ENCODE results near the gene ZNF519.
"Not testable (repeated sequence)": the region's sequence is repeated elsewhere in the genome, so short reads cannot be mapped to it uniquely, and the experiment has no call there.

The ZNF519 gene

DNA sequence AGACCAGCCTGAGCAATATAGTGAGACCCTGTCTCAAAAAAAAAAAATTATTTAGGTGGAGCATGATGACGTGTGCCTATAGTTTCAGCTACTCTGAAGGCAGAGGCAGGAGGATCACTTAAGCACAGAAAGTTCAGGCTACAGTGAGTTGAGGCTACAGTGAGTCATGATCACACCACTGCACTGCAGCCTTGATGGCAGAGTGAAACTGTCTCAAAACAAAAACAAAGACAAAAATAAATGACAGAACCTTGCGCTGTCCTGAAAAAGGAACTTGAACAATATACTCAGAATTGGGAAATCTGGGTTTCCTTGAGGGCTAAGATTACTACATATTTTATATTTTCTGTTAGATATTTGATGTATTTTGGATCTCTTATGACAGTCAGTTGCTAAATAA, 7.3 kb upstream of the ZNF519 start:
- DNase-seq (ENCODE audit: low spot score in 2 of 2); in situ Hi-C loops (cut with MboI; ENCODE audit: low sequenced_read_pairs); H3K9me3 ChIP-seq; H3K27me3 ChIP-seq (ENCODE audit: low read depth); H3K36me3 ChIP-seq (replicated peaks); H3K4me3 ChIP-seq; H3K4me1 ChIP-seq: not testable (repeated sequence)

DNA sequence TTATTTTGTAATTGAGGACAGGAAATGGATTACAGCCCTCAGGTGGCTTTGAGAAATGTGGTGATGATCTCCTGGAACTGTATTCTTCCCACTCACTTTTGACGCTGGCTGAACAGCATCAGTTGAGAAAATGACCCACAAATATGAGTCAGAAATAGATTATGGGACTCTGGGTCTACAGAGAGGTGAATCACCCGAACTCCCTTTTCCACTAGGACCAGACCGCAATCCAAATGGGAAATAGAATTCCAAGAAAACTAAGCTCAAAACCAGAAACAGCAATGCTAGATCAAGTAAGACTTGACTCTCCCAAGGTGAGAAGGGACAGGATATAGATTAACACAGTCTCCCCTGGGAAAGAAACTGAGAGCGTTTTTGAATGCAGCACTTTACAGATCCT, 5.7 kb upstream of the ZNF519 start:
- in situ Hi-C loops (cut with MboI; ENCODE audit: low sequenced_read_pairs); H3K4me3 ChIP-seq; H3K27me3 ChIP-seq (ENCODE audit: low read depth); H3K36me3 ChIP-seq (replicated peaks); H3K4me1 ChIP-seq; H3K9me3 ChIP-seq; DNase-seq (ENCODE audit: low spot score in 2 of 2): not testable (repeated sequence)

DNA sequence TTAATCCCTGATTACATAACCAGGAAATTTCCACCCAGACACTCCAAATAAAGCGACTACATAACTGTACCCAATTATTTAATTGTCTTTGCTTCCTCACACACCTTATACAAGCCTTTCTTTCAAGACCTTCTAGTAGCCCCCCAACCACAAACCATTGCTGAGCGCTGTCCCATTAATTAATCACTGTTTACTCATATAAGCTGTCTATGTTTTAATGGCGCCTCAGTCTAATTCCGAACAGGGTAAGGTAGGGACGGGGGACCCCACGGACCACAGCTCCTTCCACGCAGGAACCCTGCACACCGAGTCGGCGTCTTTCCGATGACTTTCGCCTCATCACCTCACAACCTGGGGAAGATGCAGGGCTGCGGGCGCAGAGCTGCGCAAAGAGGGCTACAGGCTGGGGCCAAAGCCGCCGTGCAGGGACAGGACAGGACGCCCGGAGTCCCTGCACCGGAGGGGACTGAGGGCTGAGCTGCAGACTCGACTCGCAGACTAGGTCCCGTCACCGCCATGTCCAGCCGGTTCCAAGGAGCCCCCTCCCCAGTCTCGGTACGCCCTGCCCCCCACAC, 452 bp downstream of the ZNF519 start:
- H3K9me3 ChIP-seq; H3K27me3 ChIP-seq (ENCODE audit: low read depth); in situ Hi-C loops (cut with MboI; ENCODE audit: low sequenced_read_pairs); H3K4me1 ChIP-seq; DNase-seq (ENCODE audit: low spot score in 2 of 2); H3K36me3 ChIP-seq (replicated peaks): not testable (repeated sequence)
- H3K4me3 ChIP-seq: peak overlapping the region; percentile 61

DNA sequence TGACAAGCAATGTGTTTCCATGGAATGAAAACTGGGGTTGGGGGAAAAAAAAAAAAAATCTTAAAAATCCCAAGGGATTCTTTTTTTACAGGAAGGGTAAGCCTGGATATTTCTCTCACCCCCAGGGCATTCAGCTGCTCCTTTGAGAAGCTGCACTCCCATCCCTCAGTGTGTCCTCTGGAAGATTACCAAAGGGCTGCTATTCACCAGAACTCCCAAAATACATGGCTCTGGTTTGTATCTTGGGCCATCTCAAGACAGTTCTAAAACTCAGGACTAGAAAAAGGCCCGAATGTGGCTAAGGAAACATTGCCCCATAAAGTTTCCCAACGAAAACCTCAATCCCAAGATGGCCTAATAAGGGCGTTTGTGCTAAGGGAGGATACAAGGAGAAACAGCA, 1.4 kb downstream of the ZNF519 start:
- in situ Hi-C loops (cut with MboI; ENCODE audit: low sequenced_read_pairs): not testable (repeated sequence)
- peak overlapping the region; percentile 61 for H3K4me3 ChIP-seq

DNA sequence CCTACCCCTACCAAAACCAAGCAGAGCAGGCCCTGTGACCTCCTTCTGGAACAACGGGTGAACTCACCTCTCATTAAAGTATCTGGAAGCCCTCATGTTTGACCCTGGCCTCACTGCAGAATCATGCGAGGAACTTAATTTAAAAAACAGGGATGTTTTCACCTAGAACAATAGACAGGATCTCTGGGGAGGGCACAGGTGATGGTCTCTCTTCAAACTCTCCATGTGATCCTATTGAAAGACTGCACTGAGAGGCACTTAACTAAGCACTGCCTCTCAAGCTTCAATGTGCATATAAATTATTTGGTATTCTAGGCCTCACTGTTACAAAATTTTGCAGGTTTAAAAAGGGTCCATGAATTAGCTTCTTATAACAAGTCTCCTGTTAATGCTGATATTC, 7.5 kb downstream of the ZNF519 start:
- Histone ChIP-seq H3K36me3 (replicated peaks) (peaks cover 16% of the 10 kb centered on the region), H3K4me1 (no peaks in the 10 kb centered on the region), H3K27me3 (ENCODE audit: low read depth) (no peaks in the 10 kb centered on the region), H3K9me3 (no peaks in the 10 kb centered on the region), H3K4me3 (no peak overlapping the region)
- no peak for DNase-seq (ENCODE audit: low spot score in 2 of 2)
- in situ Hi-C loops (cut with MboI; ENCODE audit: low sequenced_read_pairs): no loop called here

More for the DNA sequence above, 1.4 kb downstream of the ZNF519 start:
- not testable (repeated sequence) for H3K36me3 ChIP-seq (replicated peaks); H3K9me3 ChIP-seq; H3K4me1 ChIP-seq; H3K27me3 ChIP-seq (ENCODE audit: low read depth)
- DNase-seq (ENCODE audit: low spot score in 2 of 2): peak; percentile 27 to 47

DNA sequence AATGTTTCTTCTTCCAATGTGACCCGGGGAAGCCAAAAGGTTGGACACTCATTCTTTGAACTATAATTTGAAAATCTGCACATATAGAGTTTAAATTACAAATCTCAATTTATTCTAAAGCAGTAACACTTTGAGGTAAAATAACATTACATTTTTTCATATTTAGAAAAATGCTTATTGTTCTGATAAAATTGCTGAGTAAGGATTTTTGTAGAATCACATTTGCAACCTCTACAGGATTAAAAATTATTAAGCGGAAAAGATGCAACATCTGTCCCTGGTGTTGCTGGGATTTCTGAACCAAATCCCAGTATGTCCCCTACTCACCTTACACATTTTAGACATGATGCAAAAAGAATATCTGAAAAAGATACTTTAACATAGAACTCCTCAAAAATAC, 10.1 kb downstream of the ZNF519 start:
- Histone ChIP-seq H3K4me1 (no peaks in the 10 kb centered on the region), H3K4me3 (no peak overlapping the region), H3K9me3 (no peaks in the 10 kb centered on the region), H3K27me3 (ENCODE audit: low read depth) (no peaks in the 10 kb centered on the region), H3K36me3 (replicated peaks) (peaks cover 24% of the 10 kb centered on the region)
- in situ Hi-C loops (cut with MboI; ENCODE audit: low sequenced_read_pairs): no loop called here
- DNase-seq (ENCODE audit: low spot score in 2 of 2): no peak

DNA sequence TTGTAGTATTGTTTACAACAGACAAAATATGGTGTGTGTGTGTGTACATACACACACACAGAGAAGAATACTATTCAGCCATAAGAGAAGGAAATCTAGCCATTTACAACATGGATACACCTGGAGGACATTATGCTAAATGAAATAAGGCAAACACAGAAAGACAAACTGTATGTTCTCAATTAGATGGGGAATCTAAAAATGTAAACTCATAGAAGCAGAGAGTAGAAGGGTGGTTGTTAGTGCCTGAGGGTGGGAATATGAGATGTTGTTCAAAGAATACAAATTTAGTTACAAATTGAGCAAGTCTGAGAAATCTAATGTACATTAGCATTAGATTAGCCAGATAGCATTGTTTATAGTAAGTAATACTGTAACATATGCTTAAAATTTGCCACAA, 11.3 kb downstream of the ZNF519 start:
- H3K4me3 ChIP-seq: no peak overlapping the region
- DNase-seq (ENCODE audit: low spot score in 2 of 2): no peak
- peaks cover 24% of the 10 kb centered on the region for H3K36me3 ChIP-seq (replicated peaks)
- H3K27me3 ChIP-seq (ENCODE audit: low read depth): no peaks in the 10 kb centered on the region
- no peaks in the 10 kb centered on the region for H3K9me3 ChIP-seq
- in situ Hi-C loops (cut with MboI; ENCODE audit: low sequenced_read_pairs): no loop called here
- no peaks in the 10 kb centered on the region for H3K4me1 ChIP-seq

DNA sequence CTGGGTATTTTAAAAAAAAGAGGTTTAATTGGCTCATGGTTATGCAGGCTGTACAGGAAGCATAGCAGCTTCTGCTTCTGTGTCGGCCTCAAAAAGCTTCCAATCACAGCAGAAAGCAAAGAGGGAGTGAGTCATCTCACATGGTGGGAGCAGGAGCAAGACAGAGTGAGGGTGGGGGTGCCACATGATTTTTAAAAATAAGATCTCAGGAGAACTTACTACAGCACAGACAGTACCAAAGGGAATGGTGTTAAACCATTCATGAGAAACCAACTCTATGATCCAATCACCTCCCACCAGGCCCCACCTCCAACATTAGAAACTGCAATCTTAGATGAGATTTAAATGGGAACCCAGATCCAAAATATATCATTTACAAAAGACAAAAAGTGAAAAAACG, 14.6 kb downstream of the ZNF519 start:
- Histone ChIP-seq H3K4me1 (no peaks in the 10 kb centered on the region), H3K4me3 (no peak overlapping the region), H3K9me3 (no peaks in the 10 kb centered on the region; the same call in 1 of the 2 replicates), H3K36me3 (replicated peaks) (peaks cover 24% of the 10 kb centered on the region), H3K27me3 (ENCODE audit: low read depth) (no peaks in the 10 kb centered on the region)
- in situ Hi-C loops (cut with MboI; ENCODE audit: low sequenced_read_pairs): no loop called here
- DNase-seq (ENCODE audit: low spot score in 2 of 2): no peak

DNA sequence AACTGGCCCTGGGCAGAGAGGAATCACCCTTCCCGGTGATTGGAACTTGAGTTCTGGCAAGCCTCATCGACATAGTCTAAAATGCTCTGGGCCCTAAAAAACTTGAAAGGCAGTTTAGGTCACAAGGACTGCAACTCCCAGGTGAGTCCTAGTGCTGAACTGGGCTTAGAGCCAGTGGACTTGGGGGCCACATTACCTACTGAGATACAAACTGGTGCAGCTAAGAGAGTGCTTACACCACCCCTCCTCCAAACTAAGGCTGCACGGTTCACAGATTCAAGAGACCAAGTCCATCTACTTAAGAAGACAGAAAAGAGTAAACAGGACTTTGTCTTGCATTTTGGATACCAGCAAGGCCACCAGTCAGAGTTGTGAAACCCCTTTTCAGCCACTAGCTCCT, 25.3 kb downstream of the ZNF519 start:
- H3K4me3 ChIP-seq: no peak overlapping the region
- no peaks in the 10 kb centered on the region for H3K27me3 ChIP-seq (ENCODE audit: low read depth)
- in situ Hi-C loops (cut with MboI; ENCODE audit: low sequenced_read_pairs): no loop called here
- H3K9me3 ChIP-seq: peaks cover 13% of the 10 kb centered on the region
- no peak for DNase-seq (ENCODE audit: low spot score in 2 of 2)
- no peaks in the 10 kb centered on the region for H3K4me1 ChIP-seq
- H3K36me3 ChIP-seq (replicated peaks): no peaks in the 10 kb centered on the region

DNA sequence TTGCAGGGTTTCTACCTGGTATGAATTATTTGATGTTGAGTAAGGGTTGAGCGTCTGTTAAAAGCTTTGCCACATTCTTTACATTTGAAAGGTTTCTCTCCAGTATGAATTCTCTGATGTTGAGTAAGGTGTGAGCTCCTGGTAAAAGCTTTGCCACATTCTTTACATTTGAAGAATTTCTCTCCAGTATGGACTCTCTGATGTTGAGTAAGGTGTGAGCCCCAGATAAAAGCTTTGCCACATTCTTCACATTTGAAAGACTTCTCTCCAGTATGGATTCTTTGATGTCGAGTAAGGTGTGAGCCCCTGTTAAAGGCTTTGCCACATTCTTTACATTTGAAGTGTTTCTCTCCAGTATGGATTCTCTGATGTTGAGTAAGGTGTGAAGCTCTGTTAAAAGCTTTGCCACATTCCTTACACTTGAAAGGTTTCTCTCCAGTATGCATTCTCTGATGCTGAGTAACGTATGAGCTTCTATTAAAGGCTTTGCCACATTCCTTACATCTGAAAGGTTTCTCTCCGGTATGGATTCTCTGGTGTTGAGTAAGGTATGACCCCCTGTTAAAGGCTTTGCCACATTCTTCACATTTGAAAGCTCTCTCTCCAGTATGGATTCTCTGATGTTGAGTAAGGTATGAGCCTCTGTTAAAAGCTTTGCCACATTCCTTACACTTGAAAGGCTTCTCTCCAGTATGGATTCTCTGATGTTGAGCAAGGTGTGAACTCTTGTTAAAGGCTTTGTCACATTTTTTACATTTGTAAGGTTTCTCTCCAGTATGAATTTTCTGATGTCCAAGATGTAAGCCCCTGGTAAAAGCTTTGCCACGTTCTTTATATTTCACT, 27.1 kb downstream of the ZNF519 start:
- no peaks in the 10 kb centered on the region for H3K4me1 ChIP-seq
- no peak for DNase-seq (ENCODE audit: low spot score in 2 of 2)
- in situ Hi-C loops (cut with MboI; ENCODE audit: low sequenced_read_pairs): no loop called here
- no peaks in the 10 kb centered on the region for H3K36me3 ChIP-seq (replicated peaks)
- peaks cover 13% of the 10 kb centered on the region for H3K9me3 ChIP-seq
- no peak overlapping the region for H3K4me3 ChIP-seq
- H3K27me3 ChIP-seq (ENCODE audit: low read depth): no peaks in the 10 kb centered on the region

DNA sequence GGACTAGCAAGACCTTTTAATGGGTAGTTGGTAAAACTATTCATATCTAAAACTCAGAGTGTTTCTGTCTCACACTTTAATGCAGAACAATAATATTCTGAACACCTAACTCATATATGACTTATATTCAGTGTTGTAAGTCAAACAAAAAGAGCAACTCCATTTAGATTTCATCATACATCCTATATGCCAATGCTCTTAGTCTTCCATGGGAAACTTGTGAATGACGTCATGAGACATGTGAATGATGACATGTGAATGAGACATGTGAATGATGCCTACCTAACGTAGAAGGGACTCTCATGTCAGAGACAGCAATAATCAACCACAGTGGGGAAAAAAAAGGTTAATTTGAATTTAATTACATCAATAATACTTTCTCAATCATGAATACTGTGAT, 28.0 kb downstream of the ZNF519 start:
- H3K9me3 ChIP-seq: peaks cover 13% of the 10 kb centered on the region
- H3K36me3 ChIP-seq (replicated peaks): no peaks in the 10 kb centered on the region
- in situ Hi-C loops (cut with MboI; ENCODE audit: low sequenced_read_pairs): no loop called here

DNA sequence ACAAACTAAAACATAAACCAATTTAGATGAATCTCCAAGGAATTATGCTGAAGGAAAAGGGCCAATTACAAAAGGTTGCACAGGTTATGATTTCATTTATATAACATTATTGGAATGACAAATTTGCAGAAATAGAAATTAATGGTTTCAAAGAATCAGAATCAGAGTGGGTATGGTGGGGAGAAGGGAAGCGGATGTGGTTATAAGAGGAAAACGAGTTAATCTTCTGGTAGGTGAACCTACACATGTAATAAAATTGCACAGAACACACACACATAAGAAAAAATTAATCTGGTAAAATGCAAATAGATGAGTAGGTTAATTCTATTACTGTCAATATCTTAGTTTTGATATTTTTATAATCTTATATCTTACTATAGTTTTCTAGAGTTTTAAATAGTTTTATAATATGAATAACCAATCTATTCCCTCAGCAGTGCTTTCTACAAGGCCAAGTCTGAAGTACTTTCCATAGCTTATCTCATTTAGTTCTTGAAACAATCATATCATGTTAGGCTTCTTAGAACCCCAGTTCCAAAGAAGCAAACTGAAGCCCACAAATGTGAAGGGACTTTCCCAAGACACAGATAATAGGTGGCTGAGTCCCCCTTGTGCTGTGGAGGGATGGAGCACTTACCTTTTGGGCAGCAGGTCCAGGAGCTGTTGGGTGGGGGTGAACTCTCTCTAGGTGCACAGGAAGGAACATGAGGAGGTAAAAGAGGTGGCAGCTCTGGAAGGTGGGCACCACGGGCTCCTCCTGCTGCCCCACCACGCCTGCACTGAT, 31.5 kb downstream of the ZNF519 start:
- in situ Hi-C loops (cut with MboI; ENCODE audit: low sequenced_read_pairs): no loop called here
- Histone ChIP-seq H3K9me3 (peaks cover 8% of the 10 kb centered on the region), H3K4me1 (no peaks in the 10 kb centered on the region), H3K36me3 (replicated peaks) (no peaks in the 10 kb centered on the region), H3K4me3 (no peak overlapping the region), H3K27me3 (ENCODE audit: low read depth) (no peaks in the 10 kb centered on the region)
- DNase-seq (ENCODE audit: low spot score in 2 of 2): no peak

More for the DNA sequence above, 28.0 kb downstream of the ZNF519 start:
- no peak overlapping the region for H3K4me3 ChIP-seq
- no peak for DNase-seq (ENCODE audit: low spot score in 2 of 2)
- H3K4me1 ChIP-seq: no peaks in the 10 kb centered on the region
- H3K27me3 ChIP-seq (ENCODE audit: low read depth): no peaks in the 10 kb centered on the region

DNA sequence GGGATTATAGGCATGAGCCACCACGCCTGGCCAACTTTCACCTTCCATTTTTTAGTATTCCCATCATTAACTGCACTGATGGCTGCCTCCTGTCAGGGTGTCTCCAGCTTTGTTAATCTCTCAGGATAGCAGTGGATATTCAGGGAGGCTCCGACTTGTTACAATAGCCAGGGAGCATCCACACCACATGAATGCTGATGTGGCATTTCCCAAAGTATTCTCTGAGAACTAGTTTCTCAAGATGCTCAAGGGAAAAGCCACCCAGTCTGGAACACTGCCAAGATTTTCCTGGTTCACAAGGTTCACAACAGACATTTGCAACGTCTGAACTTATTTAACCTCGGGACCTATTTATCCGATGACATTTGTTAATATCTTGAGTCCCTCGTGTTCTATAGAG, 33.8 kb downstream of the ZNF519 start:
- Histone ChIP-seq H3K4me1 (peaks cover 6% of the 10 kb centered on the region), H3K27me3 (ENCODE audit: low read depth) (no peaks in the 10 kb centered on the region), H3K4me3 (no peak overlapping the region), H3K9me3 (no peaks in the 10 kb centered on the region), H3K36me3 (replicated peaks) (no peaks in the 10 kb centered on the region)
- no peak for DNase-seq (ENCODE audit: low spot score in 2 of 2)
- in situ Hi-C loops (cut with MboI; ENCODE audit: low sequenced_read_pairs): loop anchor here (25.0 kb wide), 2 partner anchors 111 to 536 kb away; no protein-coding TSS in a partner anchor

DNA sequence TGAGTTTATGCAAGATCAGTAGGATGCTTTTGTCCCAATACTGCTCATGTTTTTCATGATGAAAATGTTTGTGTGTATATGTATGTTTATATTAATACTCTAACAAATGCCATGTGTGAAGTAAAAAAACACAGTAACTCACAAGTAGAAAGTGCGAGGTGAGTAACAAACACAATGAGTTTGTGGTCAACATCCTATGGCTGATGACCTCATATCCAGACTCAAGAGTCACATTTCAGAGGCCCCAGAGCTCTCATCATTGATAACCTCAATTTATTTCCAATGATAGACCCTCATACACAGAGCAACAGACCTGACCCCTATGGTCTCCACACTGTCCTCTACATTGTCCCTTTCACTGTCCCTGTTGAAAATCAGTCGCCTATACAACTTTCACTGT, 34.5 kb downstream of the ZNF519 start:
- Histone ChIP-seq H3K27me3 (ENCODE audit: low read depth) (no peaks in the 10 kb centered on the region), H3K4me3 (no peak overlapping the region), H3K9me3 (no peaks in the 10 kb centered on the region), H3K4me1 (peaks cover 6% of the 10 kb centered on the region), H3K36me3 (replicated peaks) (no peaks in the 10 kb centered on the region)
- no peak for DNase-seq (ENCODE audit: low spot score in 2 of 2)
- in situ Hi-C loops (cut with MboI; ENCODE audit: low sequenced_read_pairs): loop anchor here (25.0 kb wide), 2 partner anchors 110 to 535 kb away; no protein-coding TSS in a partner anchor

All from HAP-1 (cell line).